Mesendoderm (in vitro differentiated cells): Measurements from ENCODE around the gene TTC32.

Source experiments
- DNase-seq: peaks from one replicate; pipeline ENCODE4 v3.0.0; 2013
- H2AK5ac ChIP-seq: 2 replicates; pipeline ENCODE4 v1.6.1; 2013; ENCODE audit warnings: low read length, inconsistent platforms
- H2BK120ac ChIP-seq: 2 replicates; pipeline ENCODE4 v1.6.1; 2013; ENCODE audit warnings: low read depth, mild to moderate bottlenecking, low read length, moderate library complexity, mixed read lengths
- H2BK15ac ChIP-seq: replicated peaks from 2 replicates; pipeline ENCODE4 v1.6.1; 2013; ENCODE audit warnings: low read depth, mild to moderate bottlenecking, moderate library complexity
- H2BK5ac ChIP-seq: 2 replicates; pipeline ENCODE4 v1.6.1; 2013; ENCODE audit warnings: low read length, inconsistent platforms
- H3K18ac ChIP-seq: 2 replicates; pipeline ENCODE4 v1.6.1; 2013; ENCODE audit warnings: mild to moderate bottlenecking, low read length, mixed read lengths
- H3K23ac ChIP-seq: one replicate; pipeline ENCODE4 v1.6.1; 2013; ENCODE audit warnings: low read length
- H3K27ac ChIP-seq: 2 replicates; pipeline ENCODE4 v1.5.1; 2013; ENCODE audit warnings: low read depth, mild to moderate bottlenecking, inconsistent platforms, low read length, moderate library complexity
- H3K27me3 ChIP-seq: 2 replicates; pipeline ENCODE4 v1.6.1; 2013; ENCODE audit warnings: low read length, control low read depth, mild to moderate bottlenecking, inconsistent platforms; ENCODE audit not compliant: insufficient read depth, poor library complexity
- H3K36me3 ChIP-seq: 2 replicates; pipeline ENCODE4 v1.6.1; 2013; ENCODE audit warnings: low read length, inconsistent platforms; ENCODE audit not compliant: control insufficient read depth, insufficient read depth
- H3K4ac ChIP-seq: one replicate; pipeline ENCODE4 v1.6.1; 2013; ENCODE audit warnings: low read depth, mild to moderate bottlenecking, low read length, moderate library complexity
- H3K4me1 ChIP-seq: 2 replicates; pipeline ENCODE4 v1.6.1; 2013; ENCODE audit warnings: low read depth, low read length, inconsistent platforms; ENCODE audit not compliant: control insufficient read depth
- H3K4me2 ChIP-seq: 2 replicates; pipeline ENCODE4 v1.6.1; 2013; ENCODE audit warnings: low read length
- H3K4me3 ChIP-seq: 2 replicates; pipeline ENCODE4 v1.5.1; 2013; ENCODE audit warnings: mild to moderate bottlenecking, low read length
- H3K56ac ChIP-seq: one replicate; pipeline ENCODE4 v1.6.1; 2013; ENCODE audit warnings: low read length
- H3K79me1 ChIP-seq: 2 replicates; pipeline ENCODE4 v1.6.1; 2013; ENCODE audit warnings: low read length, inconsistent platforms
- H3K79me2 ChIP-seq: 2 replicates; pipeline ENCODE4 v1.6.1; 2013; ENCODE audit warnings: mild to moderate bottlenecking, low read length; ENCODE audit not compliant: control insufficient read depth, insufficient read depth
- H3K9ac ChIP-seq: 2 replicates; pipeline ENCODE4 v1.6.1; 2013; ENCODE audit warnings: low read length, inconsistent platforms
- H4K5ac ChIP-seq: one replicate; pipeline ENCODE4 v1.6.1; 2013; ENCODE audit warnings: low read length
- H4K8ac ChIP-seq: one replicate; pipeline ENCODE4 v1.6.1; 2013; ENCODE audit warnings: low read depth, mild to moderate bottlenecking, control low read depth, low read length, moderate library complexity
- WGBS: extraction: QIAGEN DNeasy Blood & Tissue Kit; methylation state at CpG from one replicate; pipeline ENCODE4 v1.1.7; 2013; ENCODE audit warnings: low lambda C conversion rate, missing lambda C conversion rate; ENCODE audit not compliant: insufficient coverage; ENCODE audit errors: extremely low coverage; 5-methylcytosine and 5-hydroxymethylcytosine counted together

TTC32 gene

DNA sequence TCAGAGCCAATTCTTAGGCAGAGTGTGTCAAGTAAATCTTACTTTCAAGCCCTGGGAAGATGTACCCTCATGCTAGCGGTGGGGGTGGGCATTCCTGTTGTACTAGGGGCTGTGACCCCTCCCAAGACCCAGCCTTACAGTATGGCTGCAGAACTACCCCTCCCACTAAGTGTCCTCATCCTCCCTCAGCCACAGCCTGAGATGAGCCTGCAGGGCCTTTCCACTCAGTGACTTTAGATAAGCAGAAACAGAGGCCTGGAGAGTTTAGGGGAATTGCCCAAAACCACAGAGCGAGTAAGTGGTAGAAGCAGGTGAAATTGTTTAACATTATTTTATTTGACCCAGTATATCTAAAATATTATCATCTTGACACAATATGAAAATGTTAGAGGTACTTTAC, 36.6 kb downstream of the TTC32 start:
- Histone ChIP-seq H3K79me1 (no peaks in the 10 kb centered on the region), H3K9ac (no peak overlapping the region), H3K4me1 (no peaks in the 10 kb centered on the region), H2BK5ac (no peak overlapping the region), H4K8ac (no peak overlapping the region), H3K18ac (no peak overlapping the region), H3K27me3 (no peaks in the 10 kb centered on the region), H3K4me3 (no peak overlapping the region), H3K4me2 (no peak overlapping the region), H3K36me3 (no peaks in the 10 kb centered on the region), H3K56ac (no peak overlapping the region), H4K5ac (no peak overlapping the region), H3K79me2 (no peaks in the 10 kb centered on the region), H2BK15ac (no peak overlapping the region), H2BK120ac (no peak overlapping the region), H3K23ac (no peak overlapping the region), H3K27ac (no peak overlapping the region), H2AK5ac (no peak overlapping the region), H3K4ac (no peak overlapping the region)
- no peak for DNase-seq
- WGBS: no CpG with 5 or more reads among the region's 2 CpGs

DNA sequence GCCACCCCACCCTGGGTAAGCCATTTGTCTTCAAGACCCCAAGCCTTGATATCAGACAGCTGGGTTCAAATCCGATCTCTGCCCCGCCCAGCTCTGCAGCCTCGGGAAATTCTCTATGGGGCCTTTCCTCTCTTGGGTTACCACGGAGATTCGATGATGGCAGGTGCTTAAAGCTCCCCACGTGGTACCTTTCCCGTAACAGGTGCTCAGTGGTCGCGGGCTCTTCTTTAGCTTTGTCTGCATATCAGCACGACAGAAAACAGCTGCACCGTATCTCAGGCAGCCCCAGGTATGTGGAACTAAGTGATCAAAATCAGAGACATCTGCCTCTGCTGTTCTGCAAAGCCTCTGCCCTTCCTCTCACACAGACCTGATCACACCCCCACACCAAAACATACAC, 37.4 kb downstream of the TTC32 start:
- H4K5ac ChIP-seq: no peak overlapping the region
- H3K4me2 ChIP-seq: no peak overlapping the region
- no peak overlapping the region for H2AK5ac ChIP-seq
- no peak overlapping the region for H3K23ac ChIP-seq
- no peaks in the 10 kb centered on the region for H3K79me2 ChIP-seq
- H4K8ac ChIP-seq: no peak overlapping the region
- H3K27ac ChIP-seq: no peak overlapping the region
- no CpG with 5 or more reads among the region's 11 CpGs for WGBS
- H3K4ac ChIP-seq: no peak overlapping the region
- H2BK5ac ChIP-seq: no peak overlapping the region
- H3K27me3 ChIP-seq: no peaks in the 10 kb centered on the region
- H2BK120ac ChIP-seq: no peak overlapping the region
- H3K18ac ChIP-seq: no peak overlapping the region
- no peaks in the 10 kb centered on the region for H3K36me3 ChIP-seq
- no peak overlapping the region for H3K9ac ChIP-seq
- no peaks in the 10 kb centered on the region for H3K4me1 ChIP-seq
- H3K4me3 ChIP-seq: no peak overlapping the region
- no peak overlapping the region for H3K56ac ChIP-seq
- DNase-seq: no peak
- no peaks in the 10 kb centered on the region for H3K79me1 ChIP-seq
- no peak overlapping the region for H2BK15ac ChIP-seq

DNA sequence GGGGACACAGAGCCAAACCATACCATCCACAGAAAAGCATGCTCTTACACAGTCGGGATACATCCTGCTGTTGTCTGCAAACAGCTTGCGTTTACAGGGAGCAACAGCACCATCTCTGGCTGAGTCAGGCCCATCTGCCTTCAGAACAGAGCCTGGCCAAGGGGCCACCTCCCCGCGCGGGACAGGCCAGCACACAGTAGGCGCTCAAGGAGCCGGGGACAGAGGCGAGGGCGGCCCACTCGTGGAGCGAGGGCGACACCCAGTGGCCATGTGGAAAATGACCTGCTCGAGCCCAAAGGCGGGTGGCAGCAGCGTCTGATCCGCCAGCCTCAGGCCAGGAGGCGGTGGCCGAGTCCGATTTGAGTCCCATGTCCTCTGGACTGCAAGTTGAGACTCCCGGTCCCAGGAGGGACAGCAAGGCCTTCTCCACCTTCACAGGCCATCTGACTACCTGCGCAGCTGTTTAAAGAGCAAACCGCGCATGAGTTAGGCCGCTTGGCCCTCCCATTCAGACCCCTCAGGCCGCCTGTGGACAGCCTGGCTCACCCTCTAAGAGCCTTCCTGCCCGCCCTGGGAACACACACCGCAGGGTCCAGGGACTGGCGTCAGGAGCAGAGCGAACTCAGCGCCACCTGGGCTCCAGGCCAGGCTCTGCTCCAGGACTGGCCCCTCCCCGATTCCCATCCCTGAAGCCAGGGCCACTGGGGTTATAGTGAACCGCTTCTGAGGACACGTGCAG, 38.3 kb downstream of the TTC32 start:
- Histone ChIP-seq H3K36me3 (no peaks in the 10 kb centered on the region), H3K4ac (no peak overlapping the region), H2BK120ac (no peak overlapping the region), H3K56ac (peak overlapping the region; percentile 96), H2BK5ac (no peak overlapping the region), H3K18ac (no peak overlapping the region), H3K4me3 (no peak overlapping the region), H4K5ac (peak overlapping the region; percentile 97), H3K27ac (no peak overlapping the region), H3K79me1 (no peaks in the 10 kb centered on the region), H3K79me2 (no peaks in the 10 kb centered on the region), H2BK15ac (no peak overlapping the region), H3K4me2 (peak overlapping the region; percentile 93), H3K23ac (no peak overlapping the region), H2AK5ac (no peak overlapping the region), H4K8ac (no peak overlapping the region), H3K27me3 (no peaks in the 10 kb centered on the region), H3K4me1 (no peaks in the 10 kb centered on the region), H3K9ac (peak overlapping the region; percentile 78)
- DNase-seq: peak; percentile 95
- WGBS: no CpG with 5 or more reads among the region's 33 CpGs

DNA sequence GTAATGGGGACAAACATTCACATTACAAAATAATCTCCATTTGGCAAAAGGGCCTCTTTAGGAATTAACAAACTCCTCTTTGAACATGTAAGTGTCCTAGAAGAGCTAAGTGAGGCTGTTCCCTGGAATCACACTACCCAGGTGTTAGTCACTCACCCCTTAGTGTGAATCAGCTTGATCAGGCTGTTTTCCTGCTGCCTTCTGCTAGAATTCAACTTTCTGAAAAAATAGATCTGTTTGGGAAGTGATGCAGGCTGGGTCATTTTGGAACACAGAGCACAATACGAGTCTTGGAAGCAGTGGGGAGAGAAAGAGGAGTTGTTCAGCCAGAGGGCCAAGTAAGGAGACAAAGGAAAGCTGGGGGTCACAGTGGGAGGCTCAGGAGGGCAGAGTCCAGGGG, 40.0 kb downstream of the TTC32 start:
- Histone ChIP-seq H4K5ac (no peak overlapping the region), H3K4me3 (no peak overlapping the region), H3K4me2 (no peak overlapping the region), H2AK5ac (no peak overlapping the region), H2BK120ac (no peak overlapping the region), H3K23ac (no peak overlapping the region), H3K79me1 (no peaks in the 10 kb centered on the region), H3K79me2 (no peaks in the 10 kb centered on the region), H3K4ac (no peak overlapping the region), H2BK15ac (no peak overlapping the region), H3K18ac (no peak overlapping the region), H4K8ac (no peak overlapping the region), H2BK5ac (no peak overlapping the region), H3K36me3 (no peaks in the 10 kb centered on the region), H3K4me1 (no peaks in the 10 kb centered on the region), H3K56ac (no peak overlapping the region), H3K27ac (no peak overlapping the region), H3K27me3 (no peaks in the 10 kb centered on the region), H3K9ac (no peak overlapping the region)
- no peak for DNase-seq
- WGBS: no CpG with 5 or more reads among the region's 1 CpG

DNA sequence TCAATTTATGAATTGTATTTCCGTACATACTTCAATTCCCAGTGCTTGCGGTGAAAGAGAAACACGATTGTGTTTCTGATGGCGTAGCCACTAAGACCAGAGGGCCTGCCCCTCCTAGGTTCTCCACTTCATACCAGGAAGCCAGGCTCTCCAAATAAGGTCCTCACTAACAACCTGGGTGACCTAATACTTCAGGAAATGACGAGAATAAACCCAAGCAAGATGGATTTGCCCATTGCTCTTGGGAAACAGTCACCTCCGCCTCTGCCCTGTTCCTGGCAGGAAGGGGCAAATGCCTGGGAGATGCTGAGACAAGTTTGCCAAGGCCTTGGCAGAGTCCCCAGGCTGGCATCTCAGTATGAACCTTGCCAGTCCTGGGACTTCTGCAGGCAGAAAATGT, 41.8 kb downstream of the TTC32 start:
- no peaks in the 10 kb centered on the region for H3K36me3 ChIP-seq
- DNase-seq: no peak
- no peaks in the 10 kb centered on the region for H3K79me1 ChIP-seq
- H3K9ac ChIP-seq: no peak overlapping the region
- H3K56ac ChIP-seq: no peak overlapping the region
- no peak overlapping the region for H3K4me3 ChIP-seq
- no peak overlapping the region for H4K8ac ChIP-seq
- no peak overlapping the region for H3K4me2 ChIP-seq
- H4K5ac ChIP-seq: no peak overlapping the region
- no peak overlapping the region for H2BK5ac ChIP-seq
- H3K79me2 ChIP-seq: no peaks in the 10 kb centered on the region
- H3K27me3 ChIP-seq: no peaks in the 10 kb centered on the region
- no peak overlapping the region for H2AK5ac ChIP-seq
- no peak overlapping the region for H2BK15ac ChIP-seq
- no peak overlapping the region for H3K23ac ChIP-seq
- WGBS: no CpG with 5 or more reads among the region's 6 CpGs
- H2BK120ac ChIP-seq: no peak overlapping the region
- no peak overlapping the region for H3K4ac ChIP-seq
- H3K27ac ChIP-seq: no peak overlapping the region
- no peaks in the 10 kb centered on the region for H3K4me1 ChIP-seq
- H3K18ac ChIP-seq: no peak overlapping the region

DNA sequence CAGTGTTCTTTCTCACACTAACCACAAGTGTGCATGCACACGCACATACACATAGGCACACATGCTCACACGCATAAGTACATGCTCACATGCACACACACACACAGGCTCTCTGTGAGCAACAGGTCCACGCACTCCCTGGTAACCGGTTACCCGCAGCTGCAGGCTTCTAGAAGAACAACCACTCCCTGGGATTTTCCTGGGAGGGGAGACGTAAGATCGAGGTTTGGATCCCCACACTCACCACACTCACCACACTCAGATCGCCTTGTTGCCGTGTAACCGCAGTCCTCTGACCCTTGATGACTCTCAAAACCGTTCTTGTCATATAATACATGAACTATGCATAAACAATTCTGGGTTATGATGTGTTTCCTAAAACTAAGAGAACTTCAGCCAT, 42.2 kb downstream of the TTC32 start:
- Histone ChIP-seq H2BK15ac (no peak overlapping the region), H3K18ac (no peak overlapping the region), H2AK5ac (no peak overlapping the region), H2BK120ac (no peak overlapping the region), H4K8ac (no peak overlapping the region), H3K27ac (no peak overlapping the region), H3K27me3 (no peaks in the 10 kb centered on the region), H2BK5ac (no peak overlapping the region), H3K4me1 (no peaks in the 10 kb centered on the region), H3K4me2 (no peak overlapping the region), H3K56ac (no peak overlapping the region), H3K4ac (no peak overlapping the region), H3K36me3 (no peaks in the 10 kb centered on the region), H4K5ac (no peak overlapping the region), H3K79me2 (no peaks in the 10 kb centered on the region), H3K23ac (no peak overlapping the region), H3K9ac (no peak overlapping the region), H3K79me1 (no peaks in the 10 kb centered on the region), H3K4me3 (no peak overlapping the region)
- DNase-seq: no peak
- no CpG with 5 or more reads among the region's 11 CpGs for WGBS
